D721Med (cell line): Measurements from ENCODE around the gene FBXO34.
A peak's percentile ranks its signal among the peaks of the same experiment; 100 is the strongest.

Experiments used
- DNase-seq: peaks from one replicate; pipeline ENCODE4 v3.0.0; 2011; ENCODE audit warnings: low spot score; ENCODE audit not compliant: insufficient read length
- FAIRE-seq: peaks from 2 replicates; lab custom pipeline; 2011; peaks lifted over from hg19 to GRCh38; lab: Jason Lieb, UNC
- TF ChIP-seq, protein P1 (sequence below): IDR thresholded peaks from 2 replicates; pipeline ENCODE4 v1.5.1; 2012; ENCODE audit warnings: mild to moderate bottlenecking, control low read depth; ENCODE audit not compliant: insufficient read depth; ENCODE audit errors: missing control alignments

FBXO34 gene

DNA sequence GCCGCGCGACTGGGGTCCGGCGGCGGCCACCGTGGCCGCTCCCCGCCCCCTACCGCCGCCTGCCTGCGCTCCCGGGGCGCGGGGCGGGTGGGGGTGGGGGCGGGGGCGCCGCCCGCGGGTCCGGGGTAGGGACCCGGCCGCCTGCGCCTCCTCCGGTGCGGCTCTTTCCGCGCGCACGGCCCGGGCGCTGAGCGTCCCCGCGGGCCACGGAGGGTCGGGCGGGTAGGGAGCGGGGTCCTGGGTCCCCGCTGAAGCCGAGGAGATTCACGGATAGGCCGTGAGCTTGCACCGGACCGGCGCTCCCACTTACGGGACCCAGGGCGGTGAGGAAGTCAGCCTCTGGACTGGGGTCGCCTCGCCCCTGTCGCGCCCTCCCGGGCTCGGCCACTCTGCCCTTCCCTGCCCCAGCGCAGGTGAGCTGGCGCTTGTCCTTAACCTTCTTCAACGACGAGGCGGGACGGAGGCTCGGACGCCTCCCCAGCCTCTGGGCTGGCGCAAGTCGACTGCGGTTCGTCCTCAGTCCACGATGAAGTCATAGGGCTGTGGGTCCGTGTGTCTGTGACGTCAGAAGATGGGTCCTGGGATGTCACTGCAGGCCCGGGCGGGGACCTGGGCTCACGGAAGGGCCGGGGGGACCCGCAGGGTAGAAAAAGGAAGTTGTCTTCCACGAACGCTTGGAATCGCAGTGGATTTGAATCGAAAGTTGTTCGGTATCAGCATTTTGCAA is 514 bp downstream of the FBXO34 start:
- TF ChIP-seq, protein P1, sequence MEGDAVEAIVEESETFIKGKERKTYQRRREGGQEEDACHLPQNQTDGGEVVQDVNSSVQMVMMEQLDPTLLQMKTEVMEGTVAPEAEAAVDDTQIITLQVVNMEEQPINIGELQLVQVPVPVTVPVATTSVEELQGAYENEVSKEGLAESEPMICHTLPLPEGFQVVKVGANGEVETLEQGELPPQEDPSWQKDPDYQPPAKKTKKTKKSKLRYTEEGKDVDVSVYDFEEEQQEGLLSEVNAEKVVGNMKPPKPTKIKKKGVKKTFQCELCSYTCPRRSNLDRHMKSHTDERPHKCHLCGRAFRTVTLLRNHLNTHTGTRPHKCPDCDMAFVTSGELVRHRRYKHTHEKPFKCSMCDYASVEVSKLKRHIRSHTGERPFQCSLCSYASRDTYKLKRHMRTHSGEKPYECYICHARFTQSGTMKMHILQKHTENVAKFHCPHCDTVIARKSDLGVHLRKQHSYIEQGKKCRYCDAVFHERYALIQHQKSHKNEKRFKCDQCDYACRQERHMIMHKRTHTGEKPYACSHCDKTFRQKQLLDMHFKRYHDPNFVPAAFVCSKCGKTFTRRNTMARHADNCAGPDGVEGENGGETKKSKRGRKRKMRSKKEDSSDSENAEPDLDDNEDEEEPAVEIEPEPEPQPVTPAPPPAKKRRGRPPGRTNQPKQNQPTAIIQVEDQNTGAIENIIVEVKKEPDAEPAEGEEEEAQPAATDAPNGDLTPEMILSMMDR: no peak
- FAIRE-seq: no peak

DNA sequence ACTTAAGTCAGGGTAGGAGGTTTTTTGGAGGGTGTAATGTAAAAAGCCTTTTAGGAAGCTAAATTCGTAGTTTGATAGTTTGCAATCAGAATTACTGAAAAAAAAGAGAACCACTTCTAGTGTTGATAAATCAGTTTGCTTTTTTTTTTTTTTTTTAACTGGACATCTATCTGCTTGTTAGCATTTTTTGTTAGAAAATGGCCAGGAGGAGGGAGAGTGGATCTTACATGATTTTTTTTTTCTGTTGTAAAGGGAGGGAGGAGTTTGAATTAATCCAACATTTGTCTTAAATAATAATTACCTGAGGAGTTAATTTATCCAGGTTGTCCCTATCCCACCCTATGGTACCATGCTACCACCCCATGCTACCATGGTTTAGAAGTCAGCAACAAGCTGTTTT is 1.2 kb downstream of the FBXO34 start:
- FAIRE-seq (no peak), DNase-seq (no peak)
- TF ChIP-seq, protein P1: no peak

More for the DNA sequence above, 514 bp downstream of the FBXO34 start:
- peak; percentile 42 for DNase-seq

DNA sequence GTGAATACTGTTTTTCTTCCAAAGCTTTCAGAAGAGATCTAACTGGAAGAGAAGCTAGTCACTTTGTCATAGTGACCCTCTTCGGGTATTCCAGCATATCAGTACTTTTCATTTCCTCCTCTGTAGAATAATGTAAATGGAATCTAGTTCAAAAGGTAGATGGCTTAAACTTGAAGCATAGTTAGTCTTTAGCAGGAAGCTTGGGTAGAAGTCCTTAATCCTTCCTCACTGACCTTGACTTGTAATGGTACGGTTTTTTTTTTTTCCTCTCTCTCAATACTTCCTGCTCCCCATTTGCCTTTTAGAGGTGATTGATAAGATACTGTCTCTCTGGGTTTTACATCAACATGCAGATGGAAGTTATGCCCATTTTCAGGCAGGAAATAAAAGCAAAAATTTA is 1.7 kb downstream of the FBXO34 start:
- FAIRE-seq (no peak), DNase-seq (no peak)
- TF ChIP-seq, protein P1: no peak

DNA sequence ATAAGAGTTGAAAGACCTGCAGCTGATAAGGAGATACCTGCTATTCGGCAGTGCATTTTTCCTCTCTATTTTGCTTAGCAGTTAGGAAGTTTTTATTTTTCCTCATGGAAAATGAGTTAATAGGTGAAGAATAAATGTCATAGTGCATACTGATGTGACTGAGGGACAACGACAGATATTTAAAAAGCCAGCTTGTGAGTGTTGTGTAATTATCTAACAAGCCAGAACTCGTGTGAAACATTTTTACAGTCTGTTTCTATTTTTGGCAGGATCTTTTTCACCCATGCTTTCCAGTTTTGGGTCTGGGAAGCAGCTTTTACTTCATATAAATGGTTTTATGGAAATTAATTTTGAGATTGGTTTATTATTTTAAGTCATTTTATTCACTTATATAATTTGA is 2.9 kb downstream of the FBXO34 start:
- TF ChIP-seq, protein P1: no peak
- FAIRE-seq: no peak
- DNase-seq: no peak

DNA sequence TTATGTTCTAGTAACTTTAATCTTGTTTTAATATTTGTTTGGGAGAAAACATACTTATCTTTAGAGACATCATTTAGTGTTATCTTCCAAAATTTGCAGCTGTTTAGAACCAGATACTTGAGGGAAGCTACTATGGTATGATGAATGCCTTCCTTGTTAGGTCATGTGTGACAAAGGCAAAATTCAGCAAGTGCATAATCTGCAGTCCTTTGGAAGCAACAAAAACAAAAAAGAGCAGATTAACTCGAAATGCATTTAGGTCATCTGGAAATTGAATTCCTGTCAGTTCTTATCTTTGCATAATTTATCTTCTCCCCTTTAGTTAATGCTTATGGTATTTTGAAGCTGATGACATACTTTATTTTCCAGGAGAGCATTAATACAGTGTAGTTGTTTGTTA is 3.5 kb downstream of the FBXO34 start:
- FAIRE-seq: peak; percentile 46
- no peak for DNase-seq
- TF ChIP-seq, protein P1: no peak

DNA sequence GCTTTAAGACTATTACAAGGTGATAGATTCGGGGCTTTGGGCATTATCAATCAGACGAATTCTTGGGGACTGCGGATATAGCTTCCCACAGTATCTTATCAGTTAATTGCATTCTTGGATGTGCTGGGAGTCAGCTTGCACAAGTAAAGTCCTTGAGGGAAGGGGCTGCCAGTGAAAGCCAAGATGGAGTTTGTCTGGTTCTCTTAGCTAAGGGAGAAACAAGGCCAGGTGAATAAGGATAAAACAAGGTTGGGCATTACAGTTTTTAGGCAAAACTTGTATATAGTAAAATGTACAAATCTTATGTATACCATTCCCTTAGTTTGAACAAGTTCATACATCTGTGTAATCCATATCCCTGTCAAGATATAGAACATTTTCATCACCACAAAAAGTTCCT is 5.5 kb downstream of the FBXO34 start:
- DNase-seq: no peak
- TF ChIP-seq, protein P1: no peak
- no peak for FAIRE-seq
